ENCODE measurements around the gene NRIP3. TPM values are rescaled to one million over a fixed set of nuclear protein-coding genes. Genes with fewer than 3 reads are reported as not detected.

The NRIP3 gene
- total and polyA plus RNA-seq, 9 of the 15 experiments (the other 6 are each of a cell fraction or from before 2014, with no cell fraction given) = 4.4 to 18.7 (median 11.6) TPM

DNA sequence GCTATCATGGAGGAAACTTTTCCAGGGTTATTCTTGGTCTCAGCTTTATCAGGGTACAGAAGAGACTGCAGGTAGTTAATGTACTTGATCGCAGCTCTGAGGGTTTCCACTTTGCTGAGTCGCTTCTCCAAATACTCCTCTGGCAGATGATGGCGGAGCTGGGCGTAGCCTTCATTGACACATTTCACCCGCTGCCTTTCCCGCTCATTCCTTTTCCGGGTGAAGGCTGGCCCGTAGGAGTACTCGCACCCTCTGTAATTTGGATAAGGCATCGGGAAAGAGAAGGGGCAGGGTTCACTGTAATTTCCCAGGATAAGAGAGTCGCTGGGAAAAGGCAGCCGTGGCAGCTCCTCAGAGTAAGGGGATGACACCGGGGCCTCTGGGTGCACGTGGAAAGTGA, 66.1 kb downstream of the NRIP3 start:
- TF ChIP-seq MCM7 (IDR thresholded peaks at IDR 0.05) = no peak
- no peak for TF ChIP-seq ZFPM2 (CRISPR knock-in tag; IDR thresholded peaks at IDR 0.05)
- TF ChIP-seq, protein P1, sequence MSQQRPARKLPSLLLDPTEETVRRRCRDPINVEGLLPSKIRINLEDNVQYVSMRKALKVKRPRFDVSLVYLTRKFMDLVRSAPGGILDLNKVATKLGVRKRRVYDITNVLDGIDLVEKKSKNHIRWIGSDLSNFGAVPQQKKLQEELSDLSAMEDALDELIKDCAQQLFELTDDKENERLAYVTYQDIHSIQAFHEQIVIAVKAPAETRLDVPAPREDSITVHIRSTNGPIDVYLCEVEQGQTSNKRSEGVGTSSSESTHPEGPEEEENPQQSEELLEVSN (IDR thresholded peaks at IDR 0.05; ENCODE audit: borderline replicate concordance in 1 of 2, extremely low read depth in 1 of 2, insufficient read depth in 1 of 2, insufficient read length in 1 of 2, low read depth in 1 of 2, low read length in 1 of 2, poor library complexity in 1 of 2, severe bottlenecking in 1 of 2) = peak in 1 of 2 experiments; percentile 51
- TF ChIP-seq L3MBTL2 (IDR thresholded peaks at IDR 0.05) = 0 out of 2 replicates have a peak, but pooled peaks have one; percentile 26
- Histone ChIP-seq H4K20me1 (replicated peaks; ENCODE audit: control insufficient read depth, insufficient read depth, low read length) (no peaks in the 10 kb centered on the region), H3K4me3 (no peak overlapping the region), H3K4me1 (replicated peaks in 1 of 2; ENCODE audit: control insufficient read depth in 2 of 2, insufficient read depth in 2 of 2, low read length in 2 of 2) (peaks cover 5 to 11% of the 10 kb centered on the region in 2 experiments; a peak in 4 of 5 replicates), H3K9ac (ENCODE audit: insufficient read depth in 1 of 2, low read depth in 2 of 2, low read length in 2 of 2) (no peak overlapping the region), H3K27ac (ENCODE audit: extremely low read depth, low read depth, low read length) (no peak overlapping the region), H3K9me3 (replicated peaks; ENCODE audit: control insufficient read depth, insufficient read depth, low read depth, low read length) (no peaks in the 10 kb centered on the region; the same call in 1 of the 2 replicates), H3K36me3 (ENCODE audit: control insufficient read depth, insufficient read depth, low read length) (no peaks in the 10 kb centered on the region), H3K79me2 (ENCODE audit: control insufficient read depth, insufficient read depth, low read length) (no peaks in the 10 kb centered on the region), H3K27me3 (ENCODE audit: control insufficient read depth in 2 of 2, insufficient read depth in 2 of 2, low read length in 2 of 2) (no peaks in the 10 kb centered on the region), H3K9me1 (ENCODE audit: control insufficient read depth, insufficient read depth, low read length) (no peaks in the 10 kb centered on the region), H3K4me2 (ENCODE audit: insufficient read depth, low read length) (no peak overlapping the region), H2AFZ (ENCODE audit: low read depth, low read length) (peak overlapping the region; percentile 56)
- 33% methylated on average over 13 of the region's 14 CpGs for WGBS (ENCODE audit: insufficient coverage, low coverage, missing lambda C conversion rate)
- BruUV-seq (replicated peaks) = no TSS peak
- intact Hi-C loops (cut with micrococcal nuclease) = no loop called here
- ATAC-seq (no peak), DNase-seq (ENCODE audit: extremely low read depth in 1 of 4, low spot score in 3 of 4) (no peak), FAIRE-seq (no peak)
- ChIA-PET POLR2A (interaction anchor here (0.6 to 1.3 kb wide), 2 partner anchors 11 to 152 kb away, joined by 3 read pairs; no protein-coding TSS in a partner anchor), CTCF (ENCODE audit: low intra/inter-chr PET ratio) (no interaction called here)
- in situ Hi-C loops (cut with MboI) = no loop called here

DNA sequence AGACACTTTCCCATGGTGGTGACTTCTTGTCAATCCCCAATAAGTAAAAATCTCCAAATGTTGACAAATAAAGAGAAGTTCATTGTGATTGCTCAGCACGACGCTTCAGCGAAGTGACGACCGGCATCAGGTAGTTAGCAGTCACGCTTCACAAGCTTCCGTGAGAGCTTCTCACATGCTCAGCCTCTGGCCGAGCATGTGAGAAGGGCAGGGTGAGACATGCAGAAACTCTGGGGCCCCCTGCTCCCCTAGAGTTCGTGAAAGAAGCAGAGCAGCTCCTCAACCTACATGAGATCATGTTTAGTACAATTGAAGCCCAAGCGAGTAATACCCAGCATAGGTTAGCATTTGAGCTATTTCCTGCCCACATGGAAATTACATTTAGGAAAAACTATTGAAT, 66.6 kb downstream of the NRIP3 start:
- peak overlapping the region; percentile 56; the same call in 1 of the 2 replicates for H2AFZ ChIP-seq (ENCODE audit: low read depth, low read length)
- H3K27ac ChIP-seq (ENCODE audit: extremely low read depth, low read depth, low read length) = no peak overlapping the region
- intact Hi-C loops (cut with micrococcal nuclease) (no loop called here), in situ Hi-C loops (cut with MboI) (no loop called here)
- ChIA-PET CTCF (ENCODE audit: low intra/inter-chr PET ratio) (no interaction called here), POLR2A (interaction anchor here (0.6 to 1.3 kb wide), 2 partner anchors 12 to 1771 kb away, joined by 3 read pairs; no protein-coding TSS in a partner anchor)
- 59% methylated on average over 10 of the region's 10 CpGs for WGBS (ENCODE audit: insufficient coverage, low coverage, missing lambda C conversion rate)
- no peak overlapping the region for H3K4me2 ChIP-seq (ENCODE audit: insufficient read depth, low read length)
- no peaks in the 10 kb centered on the region for H3K27me3 ChIP-seq (ENCODE audit: control insufficient read depth in 2 of 2, insufficient read depth in 2 of 2, low read length in 2 of 2)
- DNase-seq (ENCODE audit: extremely low read depth in 1 of 4, low spot score in 3 of 4) = no peak
- H3K4me1 ChIP-seq (replicated peaks in 1 of 2; ENCODE audit: control insufficient read depth in 2 of 2, insufficient read depth in 2 of 2, low read length in 2 of 2) = peaks cover 6 to 11% of the 10 kb centered on the region in 2 experiments; a peak in 4 of 5 replicates
- H3K9ac ChIP-seq (ENCODE audit: insufficient read depth in 1 of 2, low read depth in 2 of 2, low read length in 2 of 2) = no peak overlapping the region
- H4K20me1 ChIP-seq (replicated peaks; ENCODE audit: control insufficient read depth, insufficient read depth, low read length) = no peaks in the 10 kb centered on the region
- no TSS peak for BruUV-seq (replicated peaks)
- H3K36me3 ChIP-seq (ENCODE audit: control insufficient read depth, insufficient read depth, low read length) = no peaks in the 10 kb centered on the region
- no peaks in the 10 kb centered on the region; the same call in 1 of the 2 replicates for H3K9me3 ChIP-seq (replicated peaks; ENCODE audit: control insufficient read depth, insufficient read depth, low read depth, low read length)
- H3K4me3 ChIP-seq = no peak overlapping the region
- ATAC-seq = no peak
- peaks cover 1% of the 10 kb centered on the region for H3K9me1 ChIP-seq (ENCODE audit: control insufficient read depth, insufficient read depth, low read length)
- no peaks in the 10 kb centered on the region for H3K79me2 ChIP-seq (ENCODE audit: control insufficient read depth, insufficient read depth, low read length)
- FAIRE-seq = no peak
- TF ChIP-seq TRIM24 (IDR thresholded peaks at IDR 0.05) = no peak
- no peak for TF ChIP-seq MEF2A (IDR thresholded peaks at IDR 0.05; ENCODE audit: control insufficient read depth, low read depth, low read length)
- no peak for TF ChIP-seq ETV1 (tag; conservative IDR thresholded peaks at IDR 0.05; ENCODE audit: low read depth)
- TF ChIP-seq ZNF444 (CRISPR knock-in tag; IDR thresholded peaks at IDR 0.05) = no peak
- TF ChIP-seq CBFA2T2 (conservative IDR thresholded peaks at IDR 0.05) = no peak
- TF ChIP-seq, protein P2, sequence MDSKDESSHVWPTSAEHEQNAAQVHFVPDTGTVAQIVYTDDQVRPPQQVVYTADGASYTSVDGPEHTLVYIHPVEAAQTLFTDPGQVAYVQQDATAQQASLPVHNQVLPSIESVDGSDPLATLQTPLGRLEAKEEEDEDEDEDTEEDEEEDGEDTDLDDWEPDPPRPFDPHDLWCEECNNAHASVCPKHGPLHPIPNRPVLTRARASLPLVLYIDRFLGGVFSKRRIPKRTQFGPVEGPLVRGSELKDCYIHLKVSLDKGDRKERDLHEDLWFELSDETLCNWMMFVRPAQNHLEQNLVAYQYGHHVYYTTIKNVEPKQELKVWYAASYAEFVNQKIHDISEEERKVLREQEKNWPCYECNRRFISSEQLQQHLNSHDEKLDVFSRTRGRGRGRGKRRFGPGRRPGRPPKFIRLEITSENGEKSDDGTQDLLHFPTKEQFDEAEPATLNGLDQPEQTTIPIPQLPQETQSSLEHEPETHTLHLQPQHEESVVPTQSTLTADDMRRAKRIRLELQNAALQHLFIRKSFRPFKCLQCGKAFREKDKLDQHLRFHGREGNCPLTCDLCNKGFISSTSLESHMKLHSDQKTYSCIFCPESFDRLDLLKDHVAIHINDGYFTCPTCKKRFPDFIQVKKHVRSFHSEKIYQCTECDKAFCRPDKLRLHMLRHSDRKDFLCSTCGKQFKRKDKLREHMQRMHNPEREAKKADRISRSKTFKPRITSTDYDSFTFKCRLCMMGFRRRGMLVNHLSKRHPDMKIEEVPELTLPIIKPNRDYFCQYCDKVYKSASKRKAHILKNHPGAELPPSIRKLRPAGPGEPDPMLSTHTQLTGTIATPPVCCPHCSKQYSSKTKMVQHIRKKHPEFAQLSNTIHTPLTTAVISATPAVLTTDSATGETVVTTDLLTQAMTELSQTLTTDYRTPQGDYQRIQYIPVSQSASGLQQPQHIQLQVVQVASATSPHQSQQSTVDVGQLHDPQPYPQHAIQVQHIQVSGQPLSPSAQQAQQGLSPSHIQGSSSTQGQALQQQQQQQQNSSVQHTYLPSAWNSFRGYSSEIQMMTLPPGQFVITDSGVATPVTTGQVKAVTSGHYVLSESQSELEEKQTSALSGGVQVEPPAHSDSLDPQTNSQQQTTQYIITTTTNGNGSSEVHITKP (IDR thresholded peaks at IDR 0.05; ENCODE audit: partially characterized antibody) = no peak

Measured in K562 (cell line).